Measurements from ENCODE around the gene STIMATE. TPM values are rescaled to one million over a fixed set of nuclear protein-coding genes. Genes with fewer than 3 reads are reported as not detected.
A peak's percentile ranks its signal among the peaks of the same experiment; 100 is the strongest.

STIMATE gene
- total and polyA plus RNA-seq, 5 donors from 2014 or later, result 10.7 to 87.7 (median 12.9) TPM

DNA sequence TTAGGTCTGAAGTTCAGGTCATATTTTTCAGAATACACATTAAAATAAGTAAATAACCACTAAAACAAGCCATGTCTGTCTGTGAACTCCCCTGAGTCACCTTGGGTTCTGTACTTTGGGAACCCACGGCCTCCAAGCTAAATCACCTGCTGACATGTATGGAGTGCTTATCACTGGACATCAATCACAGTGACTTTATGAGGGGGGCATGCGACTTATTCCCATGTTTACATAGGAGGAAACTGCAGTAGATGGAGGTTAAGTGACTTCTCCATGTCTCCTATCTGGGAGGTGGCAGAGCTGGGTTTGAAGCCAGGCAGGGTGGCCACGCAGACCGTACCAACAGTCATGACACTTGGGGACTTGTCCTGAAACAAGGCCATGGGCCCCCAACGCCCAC is 75.0 kb downstream of the STIMATE start:
- DNase-seq, result no peak
- Mint-ChIP-seq H3K4me3 (no peak overlapping the region), H3K27ac (peak overlapping the region in 1 of 3 donors; percentile 32), H3K27me3 (no peaks in the 10 kb centered on the region), H3K36me3 (peaks cover 3% of the 10 kb centered on the region), H3K9me3 (no peaks in the 10 kb centered on the region), H3K4me1 (no peaks in the 10 kb centered on the region)
- Histone ChIP-seq H3K27me3 (ENCODE audit: control insufficient read depth, insufficient read depth, low read length) (no peaks in the 10 kb centered on the region), H3K27ac (ENCODE audit: insufficient read depth, low read length, poor library complexity, severe bottlenecking) (no peak overlapping the region), H3K9me3 (ENCODE audit: control insufficient read depth in 2 of 2, low read length in 2 of 2) (no peaks in the 10 kb centered on the region), H3K36me3 (ENCODE audit: control insufficient read depth, insufficient read depth, low read length) (peaks cover 13% of the 10 kb centered on the region), H3K4me1 (ENCODE audit: control insufficient read depth, insufficient read depth, low read length, poor library complexity, severe bottlenecking) (no peaks in the 10 kb centered on the region), H3K4me3 (ENCODE audit: low read depth, low read length) (no peak overlapping the region)
- ATAC-seq (ENCODE audit: low read depth in 2 of 2), result no peak

DNA sequence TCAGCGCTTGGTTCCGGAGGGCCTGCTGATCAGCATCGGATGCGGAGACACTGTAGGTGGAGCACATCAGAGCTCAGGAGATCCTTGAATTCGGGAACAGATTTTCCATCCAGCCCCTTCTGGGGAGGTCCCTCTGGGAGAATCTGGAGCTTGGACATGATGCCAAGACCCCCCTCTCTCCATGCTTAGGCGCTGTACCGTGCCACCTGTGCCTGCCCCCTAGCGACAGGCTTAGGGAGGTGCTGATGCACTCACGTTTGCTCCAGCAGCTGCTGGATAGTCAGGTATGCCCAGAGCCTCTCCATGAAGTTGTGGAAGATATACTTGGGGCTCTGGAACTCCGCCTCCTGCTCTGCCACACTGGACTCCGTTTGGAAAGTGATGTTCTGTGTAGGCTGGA is 76.6 kb downstream of the STIMATE start:
- H3K4me3 ChIP-seq (ENCODE audit: low read depth, low read length), result no peak overlapping the region
- H3K27me3 ChIP-seq (ENCODE audit: control insufficient read depth, insufficient read depth, low read length), result no peaks in the 10 kb centered on the region
- H3K4me1 Mint-ChIP-seq, result no peaks in the 10 kb centered on the region
- no peak overlapping the region for H3K27ac ChIP-seq (ENCODE audit: insufficient read depth, low read length, poor library complexity, severe bottlenecking)
- H3K36me3 ChIP-seq (ENCODE audit: control insufficient read depth, insufficient read depth, low read length), result peaks cover 13% of the 10 kb centered on the region
- no peaks in the 10 kb centered on the region for H3K9me3 Mint-ChIP-seq
- H3K4me3 Mint-ChIP-seq, result no peak overlapping the region
- peak in 1 of 3 donors; percentile 33 for DNase-seq
- H3K27me3 Mint-ChIP-seq, result no peaks in the 10 kb centered on the region
- no peak overlapping the region for H3K27ac Mint-ChIP-seq
- H3K9me3 ChIP-seq (ENCODE audit: control insufficient read depth in 2 of 2, low read length in 2 of 2), result no peaks in the 10 kb centered on the region
- H3K4me1 ChIP-seq (ENCODE audit: control insufficient read depth, insufficient read depth, low read length, poor library complexity, severe bottlenecking), result no peaks in the 10 kb centered on the region
- H3K36me3 Mint-ChIP-seq, result peaks cover 3% of the 10 kb centered on the region
- ATAC-seq (ENCODE audit: low read depth in 2 of 2), result no peak

DNA sequence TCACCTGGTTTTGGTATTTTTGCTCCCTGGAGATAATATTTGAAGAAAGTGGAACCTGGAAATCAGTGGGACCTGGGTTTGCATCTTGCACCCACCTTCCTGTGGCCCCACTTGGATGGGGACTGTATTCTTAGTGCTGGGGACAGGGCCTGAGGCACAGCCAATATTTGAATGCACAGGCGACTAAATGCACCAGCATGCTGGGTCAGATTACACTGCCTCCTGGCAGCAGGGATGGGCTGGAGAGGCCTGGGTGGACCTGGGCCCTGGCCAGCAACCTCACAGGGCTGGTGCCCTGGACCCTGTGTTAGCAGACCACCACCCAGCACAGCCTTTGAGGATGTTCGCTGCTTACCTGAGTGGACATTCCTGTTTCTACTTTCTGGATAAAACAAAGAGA is 77.4 kb downstream of the STIMATE start:
- Histone ChIP-seq H3K4me1 (ENCODE audit: control insufficient read depth, insufficient read depth, low read length, poor library complexity, severe bottlenecking) (no peaks in the 10 kb centered on the region), H3K27ac (ENCODE audit: insufficient read depth, low read length, poor library complexity, severe bottlenecking) (no peak overlapping the region), H3K4me3 (ENCODE audit: low read depth, low read length) (no peak overlapping the region), H3K27me3 (ENCODE audit: control insufficient read depth, insufficient read depth, low read length) (no peaks in the 10 kb centered on the region), H3K36me3 (ENCODE audit: control insufficient read depth, insufficient read depth, low read length) (peaks cover 13% of the 10 kb centered on the region), H3K9me3 (ENCODE audit: control insufficient read depth in 2 of 2, low read length in 2 of 2) (no peaks in the 10 kb centered on the region)
- ATAC-seq (ENCODE audit: low read depth in 2 of 2) (no peak), DNase-seq (no peak)
- H3K9me3 Mint-ChIP-seq, result no peaks in the 10 kb centered on the region
- peaks cover 3% of the 10 kb centered on the region for H3K36me3 Mint-ChIP-seq
- H3K4me3 Mint-ChIP-seq, result no peak overlapping the region
- no peak overlapping the region for H3K27ac Mint-ChIP-seq
- no peaks in the 10 kb centered on the region for H3K27me3 Mint-ChIP-seq
- no peaks in the 10 kb centered on the region for H3K4me1 Mint-ChIP-seq

DNA sequence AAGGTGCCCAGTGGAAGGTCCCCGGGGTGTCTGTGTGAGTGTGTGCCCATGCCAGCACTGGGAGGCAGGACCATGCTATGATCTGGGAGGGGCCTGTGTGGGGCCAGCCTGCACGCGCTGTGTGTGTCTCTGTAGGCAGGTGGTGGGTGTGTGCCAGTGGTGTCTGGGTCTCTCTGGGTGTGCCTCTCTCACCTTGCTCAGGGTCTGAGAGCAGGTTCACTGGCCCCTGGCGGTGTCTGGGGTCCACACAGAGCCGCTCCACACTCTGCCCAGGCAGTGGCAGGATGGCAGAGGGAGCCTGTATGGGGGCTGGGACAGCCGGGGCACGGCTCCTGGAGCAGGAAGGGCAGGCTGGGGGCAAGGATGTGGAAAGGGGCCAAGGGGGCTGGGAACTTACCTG is 79.5 kb downstream of the STIMATE start:
- Histone ChIP-seq H3K27me3 (ENCODE audit: control insufficient read depth, insufficient read depth, low read length) (no peaks in the 10 kb centered on the region), H3K36me3 (ENCODE audit: control insufficient read depth, insufficient read depth, low read length) (peaks cover 4% of the 10 kb centered on the region), H3K4me1 (ENCODE audit: control insufficient read depth, insufficient read depth, low read length, poor library complexity, severe bottlenecking) (no peaks in the 10 kb centered on the region), H3K27ac (ENCODE audit: insufficient read depth, low read length, poor library complexity, severe bottlenecking) (no peak overlapping the region), H3K9me3 (ENCODE audit: control insufficient read depth in 2 of 2, low read length in 2 of 2) (no peaks in the 10 kb centered on the region), H3K4me3 (ENCODE audit: low read depth, low read length) (no peak overlapping the region)
- H3K9me3 Mint-ChIP-seq, result no peaks in the 10 kb centered on the region
- H3K36me3 Mint-ChIP-seq, result peaks cover 3% of the 10 kb centered on the region
- H3K27me3 Mint-ChIP-seq, result no peaks in the 10 kb centered on the region
- H3K4me3 Mint-ChIP-seq, result no peak overlapping the region
- no peaks in the 10 kb centered on the region for H3K4me1 Mint-ChIP-seq
- H3K27ac Mint-ChIP-seq, result peak overlapping the region in 1 of 3 donors; percentile 36
- no peak for DNase-seq
- no peak for ATAC-seq (ENCODE audit: low read depth in 2 of 2)

DNA sequence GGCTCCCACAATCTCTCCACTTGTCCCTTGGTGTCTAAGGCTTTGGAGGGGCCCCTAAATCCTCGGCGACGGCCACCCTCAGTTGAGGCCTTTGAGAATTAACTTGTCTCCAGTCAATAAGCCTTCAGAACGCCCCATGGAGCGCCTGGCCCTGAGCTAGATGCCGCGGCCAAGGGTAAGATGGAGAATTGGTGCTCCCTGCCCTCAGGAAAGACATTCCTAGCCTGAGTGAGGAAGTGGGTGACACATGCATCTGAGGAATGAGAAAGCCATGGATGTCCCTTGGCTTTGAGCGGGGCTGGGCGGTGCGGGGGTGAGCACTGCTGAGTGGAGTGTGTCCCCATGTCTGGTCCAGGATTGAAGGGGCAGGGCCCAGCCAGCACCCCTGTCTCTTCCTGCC is 80.1 kb downstream of the STIMATE start:
- no peaks in the 10 kb centered on the region for H3K4me1 Mint-ChIP-seq
- no peaks in the 10 kb centered on the region for H3K27me3 Mint-ChIP-seq

DNA sequence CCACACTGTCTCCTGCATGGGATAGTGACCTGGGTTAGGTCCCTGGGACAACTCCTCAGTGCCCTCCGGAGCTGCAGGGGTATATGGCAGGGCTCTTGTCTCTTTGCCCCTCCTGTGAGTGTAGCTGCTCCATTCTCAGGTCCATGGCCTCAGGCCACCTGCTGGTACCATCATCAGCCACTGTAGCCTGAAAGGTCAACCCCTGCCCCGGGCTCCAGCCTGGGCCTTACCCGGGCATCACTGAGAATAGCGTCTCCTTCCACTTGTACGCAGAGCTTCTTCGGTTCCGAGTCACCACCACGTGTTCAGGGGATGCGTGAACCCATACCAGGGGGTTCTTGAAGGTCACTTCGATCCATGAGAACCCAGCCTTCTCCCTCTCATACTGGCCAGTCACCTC is 80.7 kb downstream of the STIMATE start:
- no peak for ATAC-seq (ENCODE audit: low read depth in 2 of 2)
- Mint-ChIP-seq H3K36me3 (peaks cover 3% of the 10 kb centered on the region), H3K4me3 (no peak overlapping the region), H3K9me3 (no peaks in the 10 kb centered on the region), H3K4me1 (no peaks in the 10 kb centered on the region), H3K27ac (no peak overlapping the region), H3K27me3 (no peaks in the 10 kb centered on the region)
- Histone ChIP-seq H3K4me1 (ENCODE audit: control insufficient read depth, insufficient read depth, low read length, poor library complexity, severe bottlenecking) (no peaks in the 10 kb centered on the region), H3K9me3 (ENCODE audit: control insufficient read depth in 2 of 2, low read length in 2 of 2) (no peaks in the 10 kb centered on the region), H3K36me3 (ENCODE audit: control insufficient read depth, insufficient read depth, low read length) (peaks cover 4% of the 10 kb centered on the region), H3K27ac (ENCODE audit: insufficient read depth, low read length, poor library complexity, severe bottlenecking) (no peak overlapping the region), H3K27me3 (ENCODE audit: control insufficient read depth, insufficient read depth, low read length) (no peaks in the 10 kb centered on the region), H3K4me3 (ENCODE audit: low read depth, low read length) (no peak overlapping the region)
- no peak for DNase-seq

More for the DNA sequence above, 80.1 kb downstream of the STIMATE start:
- Histone ChIP-seq H3K27ac (ENCODE audit: insufficient read depth, low read length, poor library complexity, severe bottlenecking) (no peak overlapping the region), H3K4me1 (ENCODE audit: control insufficient read depth, insufficient read depth, low read length, poor library complexity, severe bottlenecking) (no peaks in the 10 kb centered on the region), H3K36me3 (ENCODE audit: control insufficient read depth, insufficient read depth, low read length) (peaks cover 4% of the 10 kb centered on the region), H3K27me3 (ENCODE audit: control insufficient read depth, insufficient read depth, low read length) (no peaks in the 10 kb centered on the region), H3K4me3 (ENCODE audit: low read depth, low read length) (no peak overlapping the region), H3K9me3 (ENCODE audit: control insufficient read depth in 2 of 2, low read length in 2 of 2) (no peaks in the 10 kb centered on the region)
- Mint-ChIP-seq H3K27ac (peak overlapping the region in 1 of 3 donors; percentile 43), H3K9me3 (no peaks in the 10 kb centered on the region), H3K4me3 (no peak overlapping the region), H3K36me3 (peaks cover 3% of the 10 kb centered on the region)
- DNase-seq (no peak), ATAC-seq (ENCODE audit: low read depth in 2 of 2) (no peak)

DNA sequence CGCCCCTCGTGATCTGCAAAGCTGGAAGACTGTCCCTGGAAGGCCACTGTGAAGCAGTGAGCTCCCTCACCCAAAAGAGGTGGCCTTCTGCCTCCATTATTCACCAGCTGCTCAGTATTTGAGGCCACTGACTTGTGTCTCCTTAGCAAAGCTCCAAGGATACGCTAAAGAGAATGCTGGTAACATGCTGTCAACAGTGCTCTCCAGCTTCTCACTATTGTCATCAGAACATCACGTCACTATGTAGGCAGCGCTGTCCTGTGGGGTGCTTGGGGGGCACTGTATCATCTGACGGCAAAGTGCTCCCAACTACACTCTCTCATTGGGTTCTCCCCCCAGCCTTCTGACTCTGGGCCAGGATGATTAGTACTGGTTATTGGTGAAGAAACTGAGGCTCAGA is 81.1 kb downstream of the STIMATE start:
- no peaks in the 10 kb centered on the region for H3K4me1 Mint-ChIP-seq
- H3K27ac Mint-ChIP-seq, result no peak overlapping the region
- no peak for DNase-seq
- no peak overlapping the region for H3K4me3 Mint-ChIP-seq
- Histone ChIP-seq H3K27ac (ENCODE audit: insufficient read depth, low read length, poor library complexity, severe bottlenecking) (no peak overlapping the region), H3K4me1 (ENCODE audit: control insufficient read depth, insufficient read depth, low read length, poor library complexity, severe bottlenecking) (no peaks in the 10 kb centered on the region), H3K9me3 (ENCODE audit: control insufficient read depth in 2 of 2, low read length in 2 of 2) (no peaks in the 10 kb centered on the region), H3K27me3 (ENCODE audit: control insufficient read depth, insufficient read depth, low read length) (no peaks in the 10 kb centered on the region), H3K4me3 (ENCODE audit: low read depth, low read length) (no peak overlapping the region), H3K36me3 (ENCODE audit: control insufficient read depth, insufficient read depth, low read length) (peaks cover 4% of the 10 kb centered on the region)
- no peaks in the 10 kb centered on the region for H3K27me3 Mint-ChIP-seq
- H3K36me3 Mint-ChIP-seq, result peaks cover 2% of the 10 kb centered on the region
- ATAC-seq (ENCODE audit: low read depth in 2 of 2), result no peak
- no peaks in the 10 kb centered on the region for H3K9me3 Mint-ChIP-seq

DNA sequence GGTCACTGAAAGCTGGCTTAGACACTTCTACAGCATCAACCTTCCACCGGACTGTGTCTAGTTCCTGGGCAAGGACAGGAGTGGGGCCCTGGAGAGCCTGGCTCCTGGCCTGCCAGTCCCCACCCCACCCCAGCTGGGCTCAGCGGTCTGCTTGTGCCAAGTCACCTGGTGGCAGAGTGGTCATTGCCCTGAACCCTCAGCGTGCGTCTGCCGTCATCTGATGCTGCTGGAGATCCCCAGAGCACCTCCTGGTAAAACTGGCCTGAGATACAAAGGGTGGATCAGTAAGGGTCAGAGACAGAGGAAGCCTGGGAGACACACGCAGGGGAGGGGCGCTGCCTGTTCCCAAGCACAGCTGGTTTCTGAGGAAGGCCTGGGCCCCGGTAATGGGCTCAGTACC is 83.5 kb downstream of the STIMATE start:
- no peaks in the 10 kb centered on the region for H3K36me3 ChIP-seq (ENCODE audit: control insufficient read depth, insufficient read depth, low read length)
- DNase-seq, result no peak
- H3K27ac ChIP-seq (ENCODE audit: insufficient read depth, low read length, poor library complexity, severe bottlenecking), result no peak overlapping the region
- Mint-ChIP-seq H3K9me3 (no peaks in the 10 kb centered on the region), H3K4me1 (peaks cover 0 to 10% (median 4%) of the 10 kb centered on the region in 4 donors), H3K4me3 (no peak overlapping the region), H3K27ac (no peak overlapping the region), H3K36me3 (no peaks in the 10 kb centered on the region), H3K27me3 (no peaks in the 10 kb centered on the region)
- no peaks in the 10 kb centered on the region for H3K27me3 ChIP-seq (ENCODE audit: control insufficient read depth, insufficient read depth, low read length)
- H3K4me1 ChIP-seq (ENCODE audit: control insufficient read depth, insufficient read depth, low read length, poor library complexity, severe bottlenecking), result no peaks in the 10 kb centered on the region
- H3K9me3 ChIP-seq (ENCODE audit: control insufficient read depth in 2 of 2, low read length in 2 of 2), result no peaks in the 10 kb centered on the region
- ATAC-seq (ENCODE audit: low read depth in 2 of 2), result no peak
- no peak overlapping the region for H3K4me3 ChIP-seq (ENCODE audit: low read depth, low read length)

Data from CD4-positive, CD25-positive, alpha-beta regulatory T cell (primary cell).